WTC11 (cell line): ENCODE results near the gene DNAH1. TPM values are rescaled to one million over a fixed set of nuclear protein-coding genes. Genes with fewer than 3 reads are reported as not detected.

Source experiments
- AFF4 ChIP-seq: sonication (generic); formaldehyde crosslinking; IDR thresholded peaks from 2 replicates; pipeline ENCODE4 v1.8.1; 2023; ENCODE audit warnings: mild to moderate bottlenecking, missing genetic modification reagents, borderline replicate concordance
- HMGA2 ChIP-seq: fragments of 250-450 bp; sonication (Bioruptor Pico); IDR thresholded peaks from 2 replicates; pipeline ENCODE4 v1.4.0; 2021; ENCODE audit warnings: mild to moderate bottlenecking, moderate library complexity
- MYBL2 ChIP-seq: sonication (generic); formaldehyde crosslinking; IDR thresholded peaks from 2 replicates; pipeline ENCODE4 v1.8.1; 2023; ENCODE audit warnings: mild to moderate bottlenecking, moderate library complexity, missing genetic modification reagents
- PRDM15 ChIP-seq: sonication (generic); formaldehyde crosslinking; IDR thresholded peaks from 2 replicates; pipeline ENCODE4 v1.8.0; 2022; ENCODE audit warnings: missing genetic modification reagents
- PREB ChIP-seq: sonication (generic); formaldehyde crosslinking; IDR thresholded peaks from 2 replicates; pipeline ENCODE4 v1.8.1; 2022; ENCODE audit warnings: mild to moderate bottlenecking, missing genetic modification reagents, moderate library complexity, borderline replicate concordance
- SMAD3 ChIP-seq: sonication (generic); formaldehyde crosslinking; IDR thresholded peaks from 2 replicates; pipeline ENCODE4 v1.8.0; 2022; ENCODE audit warnings: missing genetic modification reagents, mild to moderate bottlenecking, borderline replicate concordance
- SOX15 ChIP-seq: fragments of 250-450 bp; sonication (Bioruptor Pico); IDR thresholded peaks from 2 replicates; pipeline ENCODE4 v1.9.0; 2021; ENCODE audit warnings: mild to moderate bottlenecking
- TCF7 ChIP-seq: sonication (generic); formaldehyde crosslinking; IDR thresholded peaks from 2 replicates; pipeline ENCODE4 v1.8.0; 2022; ENCODE audit warnings: mild to moderate bottlenecking, low read depth, missing genetic modification reagents, moderate library complexity
- TEAD1 ChIP-seq: sonication (generic); formaldehyde crosslinking; IDR thresholded peaks from 2 replicates; pipeline ENCODE4 v1.8.0; 2022; ENCODE audit warnings: mild to moderate bottlenecking, missing genetic modification reagents
- USF1 ChIP-seq: sonication (generic); formaldehyde crosslinking; IDR thresholded peaks from 2 replicates; pipeline ENCODE4 v1.8.0; 2022; ENCODE audit warnings: mild to moderate bottlenecking, missing genetic modification reagents
- ZBTB43 ChIP-seq: sonication (generic); formaldehyde crosslinking; IDR thresholded peaks from 2 replicates; pipeline ENCODE4 v1.8.1; 2023; ENCODE audit warnings: mild to moderate bottlenecking, missing genetic modification reagents
- ZNF532 ChIP-seq: fragments of 250-450 bp; sonication (Bioruptor Pico); IDR thresholded peaks from 2 replicates; pipeline ENCODE4 v1.9.0; 2021; ENCODE audit warnings: mild to moderate bottlenecking, borderline replicate concordance
- total RNA-seq: library from RNA; stranded (reverse); gene quantifications from 3 replicates; pipeline ENCODE4 v1.2.3, GENCODE V29; 2021

The DNAH1 gene
- total RNA-seq, 1 experiment from 2014 or later = 1.5 TPM

- TF ChIP-seq ZNF532 (CRISPR knock-in tag) = no peak
- TF ChIP-seq HMGA2 (CRISPR knock-in tag) = no peak
- TF ChIP-seq TCF7 (CRISPR knock-in tag) = no peak
- no peak for TF ChIP-seq USF1
- no peak for TF ChIP-seq ZBTB43
- TF ChIP-seq TEAD1 (CRISPR knock-in tag) = no peak
- no peak for TF ChIP-seq PREB
- TF ChIP-seq SMAD3 = no peak
- TF ChIP-seq PRDM15 = no peak
- no peak for TF ChIP-seq SOX15 (CRISPR knock-in tag)
- no peak for TF ChIP-seq MYBL2 (CRISPR knock-in tag)
- TF ChIP-seq AFF4 (CRISPR knock-in tag) = no peak
Observed at GRCh38 chr3:52361898-52362297, 45.8 kb downstream of the DNAH1 start (continued).
